ENCODE results near the gene SLIT1.

Gene SLIT1

DNA sequence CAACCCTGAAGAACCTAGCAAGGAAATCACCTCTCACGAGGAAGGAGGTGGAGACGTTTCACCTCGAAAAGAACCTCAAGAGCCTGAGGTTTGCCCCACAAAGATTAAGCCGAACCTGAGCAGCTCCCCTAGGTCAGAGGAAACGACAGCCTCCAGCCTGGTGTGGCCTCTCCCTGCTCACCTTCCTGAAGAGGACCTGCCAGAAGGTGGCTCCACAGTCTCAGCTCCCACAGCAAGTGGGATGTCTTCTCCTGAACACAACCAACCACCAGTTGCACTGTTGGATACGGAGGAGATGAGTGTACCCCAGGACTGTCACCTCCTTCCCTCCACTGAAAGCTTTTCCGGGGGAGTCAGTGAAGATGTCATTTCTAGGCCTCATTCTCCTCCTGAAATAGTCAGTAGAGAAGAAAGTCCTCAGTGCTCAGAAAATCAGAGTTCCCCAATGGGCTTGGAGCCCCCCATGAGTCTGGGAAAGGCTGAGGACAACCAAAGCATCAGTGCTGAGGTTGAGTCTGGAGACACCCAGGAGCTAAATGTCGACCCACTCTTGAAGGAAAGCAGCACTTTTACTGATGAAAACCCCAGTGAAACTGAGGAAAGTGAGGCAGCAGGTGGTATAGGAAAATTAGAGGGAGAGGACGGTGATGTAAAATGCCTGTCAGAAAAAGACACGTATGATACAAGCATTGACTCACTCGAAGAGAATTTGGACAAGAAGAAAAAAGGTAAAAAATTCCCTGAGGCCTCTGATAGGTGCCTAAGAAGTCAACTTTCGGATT is 203.4 kb downstream of the SLIT1 start:
- no peak for DNase-seq (ENCODE audit: low read depth in 1 of 2, low spot score in 1 of 2)

DNA sequence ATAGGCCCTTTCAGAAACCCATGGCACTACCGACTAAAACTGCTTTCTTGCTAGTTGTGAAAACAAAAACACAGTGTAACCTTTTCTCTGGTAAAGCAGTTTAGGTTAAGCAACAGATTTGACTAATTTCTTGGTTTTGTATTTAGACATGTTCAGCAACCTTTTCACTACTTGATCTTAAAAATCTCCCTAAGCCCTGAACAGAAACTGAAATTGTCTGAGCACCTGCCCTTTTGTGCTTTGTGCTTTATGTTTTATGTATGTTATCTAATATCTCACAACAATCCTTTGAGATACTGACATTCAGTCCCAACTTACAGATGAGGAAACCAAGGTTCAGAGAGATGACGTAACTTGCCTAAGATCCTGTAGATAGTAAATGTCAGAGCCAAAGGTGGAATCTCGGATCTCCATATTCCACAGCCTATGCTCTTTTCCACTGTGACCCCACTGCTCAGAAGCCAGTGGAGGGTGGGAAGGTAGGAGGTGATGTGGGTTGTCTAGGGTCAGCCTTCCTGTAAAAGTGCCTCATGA is 207.1 kb downstream of the SLIT1 start:
- no peak for DNase-seq (ENCODE audit: low read depth in 1 of 2, low spot score in 1 of 2)

DNA sequence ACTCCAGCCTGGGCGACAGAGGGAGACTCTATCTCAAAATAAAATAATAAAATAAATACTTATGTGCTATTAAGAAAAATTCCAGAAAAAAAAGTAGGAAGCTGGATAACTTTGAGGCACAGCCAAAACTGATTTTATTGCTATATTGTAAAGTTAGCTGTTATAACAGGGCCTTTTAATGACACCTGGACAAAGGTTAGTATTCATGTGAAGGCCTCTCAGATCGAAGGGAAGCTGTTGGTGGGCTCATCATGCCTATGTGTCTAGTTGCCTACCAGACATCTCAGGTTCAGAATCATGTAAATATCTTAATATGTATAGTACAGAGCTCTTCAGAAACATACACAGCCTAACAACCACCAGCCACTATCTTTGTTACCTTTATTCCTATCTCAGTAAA is 210.6 kb downstream of the SLIT1 start:
- DNase-seq (ENCODE audit: low read depth in 1 of 2, low spot score in 1 of 2): no peak

GRCh38 chr10:96973809-96974747 is 211.7 kb downstream of the SLIT1 start:
- no peak for DNase-seq (ENCODE audit: low read depth in 1 of 2, low spot score in 1 of 2)

GRCh38 chr10:96972264-96972663 is 213.5 kb downstream of the SLIT1 start:
- DNase-seq (ENCODE audit: low read depth in 1 of 2, low spot score in 1 of 2): no peak

- DNase-seq (ENCODE audit: low read depth in 1 of 2, low spot score in 1 of 2): no peak
These were observed 214.4 kb downstream of the SLIT1 start for GRCh38 chr10:96971324-96971723.

DNA sequence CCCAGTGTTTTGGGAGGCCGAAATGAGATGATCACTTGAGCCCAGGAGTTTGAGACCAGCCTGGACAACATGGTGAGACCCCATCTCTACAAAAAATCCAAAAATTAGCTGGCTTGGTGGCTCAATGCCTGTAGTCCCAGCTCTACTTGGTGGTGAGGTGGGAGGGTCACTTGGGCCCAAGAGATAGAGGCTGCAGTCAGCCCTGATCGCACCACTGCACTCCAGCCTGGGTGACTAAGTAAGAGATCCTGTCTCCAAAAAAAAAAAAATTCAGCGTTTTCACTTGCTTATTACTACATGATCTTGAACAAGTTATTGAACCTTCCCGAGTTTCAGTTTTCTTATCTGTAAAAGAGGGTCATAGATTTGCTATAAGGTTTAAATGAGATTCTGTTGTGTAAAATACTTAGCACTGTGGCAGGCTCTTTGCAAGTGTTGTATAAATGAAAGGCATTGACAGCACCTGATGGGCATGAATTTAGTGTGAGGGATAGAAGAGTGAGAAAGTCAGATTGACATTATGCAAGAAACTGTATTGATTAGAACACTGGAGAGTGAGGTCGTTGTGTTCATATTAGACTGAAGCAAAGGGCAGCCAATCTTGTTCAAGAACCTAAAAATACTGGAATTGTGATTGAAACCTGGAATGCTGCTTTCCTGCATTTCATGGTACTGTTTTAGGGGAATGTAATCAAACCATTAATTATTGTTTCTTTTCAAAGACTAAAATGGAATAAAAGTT is 216.9 kb downstream of the SLIT1 start:
- DNase-seq (ENCODE audit: low read depth in 1 of 2, low spot score in 1 of 2): no peak

DNA sequence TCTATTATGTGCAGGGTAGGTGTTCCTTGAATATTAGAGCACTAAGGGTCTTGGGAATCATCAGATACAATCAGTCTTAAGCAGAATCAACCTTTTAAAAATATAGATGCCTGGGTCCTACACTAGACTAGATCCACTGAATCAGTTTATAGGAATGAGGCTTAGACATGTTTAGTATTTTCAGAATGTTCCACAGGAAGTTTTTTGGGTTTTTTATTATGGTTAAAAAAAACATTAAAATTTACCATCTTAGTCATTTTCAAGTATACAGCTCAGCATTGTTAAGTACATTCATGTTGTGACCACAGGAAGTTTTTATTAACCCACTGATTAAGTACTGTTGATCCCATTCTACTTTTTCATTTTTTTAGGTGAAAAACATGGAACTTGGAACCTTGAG is 217.9 kb downstream of the SLIT1 start:
- DNase-seq (ENCODE audit: low read depth in 1 of 2, low spot score in 1 of 2): no peak

DNA sequence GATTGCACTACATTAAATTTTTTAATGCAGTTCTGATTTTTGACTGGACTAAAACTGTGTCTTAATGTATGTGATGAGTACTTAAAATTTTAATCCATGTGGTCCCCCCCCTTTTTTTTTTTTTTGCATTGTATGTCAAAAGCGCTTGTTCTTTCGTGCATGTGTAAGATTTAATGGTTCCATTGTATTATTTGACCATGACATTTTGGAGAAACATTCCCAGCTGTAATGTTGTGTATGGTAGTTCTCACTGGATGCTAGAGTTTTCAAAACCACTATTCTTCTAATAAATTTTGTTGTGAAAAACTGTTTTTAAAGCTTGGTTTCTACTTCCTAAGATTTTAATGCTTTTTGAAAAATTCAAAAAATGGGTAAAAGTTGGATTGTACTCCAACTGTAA is 221.6 kb downstream of the SLIT1 start:
- DNase-seq (ENCODE audit: low read depth in 1 of 2, low spot score in 1 of 2): no peak

- DNase-seq (ENCODE audit: low read depth in 1 of 2, low spot score in 1 of 2): no peak
These were observed 224.9 kb downstream of the SLIT1 start for GRCh38 chr10:96960872-96961271.

DNA sequence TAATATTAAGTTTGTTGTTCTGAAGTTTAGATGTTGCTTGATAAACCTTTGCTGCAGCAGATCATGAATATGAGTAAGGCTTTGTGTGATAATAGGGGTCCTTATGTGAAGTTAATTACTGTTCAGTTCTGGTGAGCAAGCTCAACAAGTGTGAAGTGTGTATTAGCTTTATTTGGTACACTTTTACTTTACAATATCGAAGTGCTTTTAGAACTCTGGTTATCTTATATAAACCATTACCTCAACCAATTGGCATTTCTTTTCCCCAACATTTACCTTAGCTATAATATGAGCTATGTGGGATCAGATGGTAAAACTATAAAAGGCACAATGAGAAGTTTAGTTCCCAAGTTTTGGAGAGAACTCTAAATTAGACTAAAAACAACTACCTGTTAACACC is 226.0 kb downstream of the SLIT1 start:
- no peak for DNase-seq (ENCODE audit: low read depth in 1 of 2, low spot score in 1 of 2)

DNA sequence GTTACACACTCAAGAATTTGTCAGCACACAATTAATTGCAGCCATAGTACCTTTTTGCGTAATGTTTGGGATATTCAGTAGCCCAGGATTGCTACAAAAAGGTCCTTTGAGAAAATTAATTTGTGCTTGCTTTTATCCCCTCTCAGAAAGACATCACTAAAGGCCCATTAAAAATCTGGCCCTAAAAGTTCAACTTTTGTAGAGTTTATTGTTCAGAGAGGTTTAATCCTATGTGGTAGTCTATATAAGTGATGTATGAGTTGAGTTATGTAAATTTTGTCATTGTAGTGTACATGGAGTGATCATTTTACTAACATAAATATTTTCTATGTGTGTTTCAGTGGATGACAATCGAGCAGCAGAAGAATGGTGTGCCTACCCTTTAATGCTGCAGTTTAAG is 227.7 kb downstream of the SLIT1 start:
- no peak for DNase-seq (ENCODE audit: low read depth in 1 of 2, low spot score in 1 of 2)

DNA sequence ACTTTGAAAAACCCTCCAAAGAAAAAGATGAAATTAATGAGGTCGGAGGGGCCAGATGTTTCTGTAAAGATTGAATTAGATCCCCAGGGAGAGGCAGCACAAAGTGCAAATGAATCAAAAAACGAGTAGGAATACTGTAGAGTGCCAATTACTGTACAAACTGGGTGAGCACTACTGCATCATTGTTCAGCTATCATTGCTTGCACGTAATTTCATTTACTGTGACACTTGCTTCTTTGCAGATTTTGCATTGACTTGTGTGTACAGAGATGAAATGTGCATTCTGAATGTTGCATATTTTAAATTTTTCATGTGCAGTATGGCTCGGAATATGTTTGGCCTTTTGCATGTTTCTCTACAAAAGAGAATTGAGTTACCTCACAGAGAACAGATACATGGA is 230.0 kb downstream of the SLIT1 start:
- no peak for DNase-seq (ENCODE audit: low read depth in 1 of 2, low spot score in 1 of 2)

DNA sequence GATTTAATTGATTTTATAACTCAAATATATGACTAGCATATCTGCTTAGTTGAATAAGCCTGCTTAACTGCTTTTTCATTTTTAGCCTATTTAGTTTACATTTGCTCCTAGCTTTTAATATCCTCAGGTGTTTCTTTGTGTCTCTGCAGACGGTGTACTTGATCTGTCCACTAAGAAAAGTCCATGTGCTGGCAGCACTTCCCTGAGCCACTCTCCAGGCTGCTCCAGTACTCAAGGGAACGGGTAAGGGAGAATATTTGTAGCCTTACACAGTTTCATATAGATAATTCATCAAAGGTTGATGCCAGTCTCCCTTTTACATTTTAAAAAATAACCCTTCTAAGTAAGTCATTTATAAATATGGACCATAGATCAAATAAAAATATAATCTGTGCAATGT is 233.8 kb downstream of the SLIT1 start:
- DNase-seq (ENCODE audit: low read depth in 1 of 2, low spot score in 1 of 2): no peak

DNA sequence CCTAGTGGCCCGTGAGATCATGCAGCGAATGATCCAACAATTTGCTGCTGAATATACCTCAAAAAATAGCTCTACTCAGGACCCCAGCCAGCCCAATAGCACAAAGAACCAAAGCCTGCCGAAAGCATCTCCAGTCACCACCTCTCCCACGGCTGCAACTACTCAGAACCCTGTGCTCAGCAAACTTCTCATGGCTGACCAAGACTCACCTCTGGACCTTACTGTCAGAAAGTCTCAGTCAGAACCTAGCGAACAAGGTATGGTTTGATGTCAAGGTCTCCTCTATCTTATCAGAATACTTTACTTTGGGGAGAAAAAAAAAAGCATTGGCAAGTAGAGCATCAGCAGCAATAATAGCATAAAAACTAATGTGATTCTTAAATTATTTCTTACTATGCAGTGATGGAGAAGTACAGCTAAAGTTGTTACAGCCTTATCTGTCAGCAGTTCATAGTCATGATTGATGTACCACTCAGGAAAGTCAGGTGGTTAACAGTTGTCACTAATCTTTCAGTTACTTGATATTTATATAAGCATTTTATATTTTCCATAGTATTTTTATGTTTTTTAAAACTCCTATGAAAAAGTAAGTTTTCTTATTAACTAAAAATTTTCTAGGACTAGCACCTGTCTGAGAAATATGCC is 236.6 kb downstream of the SLIT1 start:
- DNase-seq (ENCODE audit: low read depth in 1 of 2, low spot score in 1 of 2): no peak

All from activated CD4-positive, alpha-beta T cell treated with anti-CD3 and anti-CD28 coated beads, Interleukin-2, amount 50 U/mL, for 24 hours (primary cell).